GF-D8 (cell line): ENCODE data around the gene MID1.

Experiments
- DNase-seq: peaks from one replicate; lab custom pipeline; 2025; lab: John Stamatoyannopoulos, UW

The MID1 gene

GRCh38 chrX:10576777-10577447, 43.5 kb downstream of the MID1 start:
- no peak for DNase-seq

- no peak for DNase-seq
These were observed 44.2 kb downstream of the MID1 start for GRCh38 chrX:10576186-10576585.

- no peak for DNase-seq
These were observed 45.7 kb downstream of the MID1 start for GRCh38 chrX:10574663-10575062.

GRCh38 chrX:10571260-10571659, 49.1 kb downstream of the MID1 start:
- DNase-seq = no peak

GRCh38 chrX:10570601-10571000, 49.8 kb downstream of the MID1 start:
- DNase-seq = no peak

GRCh38 chrX:10569946-10570345, 50.4 kb downstream of the MID1 start:
- DNase-seq = no peak

- DNase-seq = no peak
These were observed 52.0 kb downstream of the MID1 start for GRCh38 chrX:10568428-10568827.

- DNase-seq = no peak
These were observed 53.2 kb downstream of the MID1 start for GRCh38 chrX:10567136-10567535.

- no peak for DNase-seq
These were observed 53.7 kb downstream of the MID1 start for GRCh38 chrX:10566716-10567097.

- DNase-seq = no peak
These were observed 55.9 kb downstream of the MID1 start for GRCh38 chrX:10564484-10564883.

GRCh38 chrX:10557166-10557565, 63.2 kb downstream of the MID1 start:
- no peak for DNase-seq

- DNase-seq = no peak
These were observed 64.0 kb downstream of the MID1 start for GRCh38 chrX:10556405-10556804.

GRCh38 chrX:10555846-10556245, 64.5 kb downstream of the MID1 start:
- DNase-seq = no peak

- no peak for DNase-seq
These were observed 65.6 kb downstream of the MID1 start for GRCh38 chrX:10554612-10555270.

- no peak for DNase-seq
These were observed 71.1 kb downstream of the MID1 start for GRCh38 chrX:10549280-10549679.

GRCh38 chrX:10548688-10549087, 71.7 kb downstream of the MID1 start:
- no peak for DNase-seq

GRCh38 chrX:10545882-10546281, 74.5 kb downstream of the MID1 start:
- DNase-seq = no peak

GRCh38 chrX:10542586-10542985, 77.8 kb downstream of the MID1 start:
- DNase-seq = no peak

GRCh38 chrX:10538831-10539230, 81.6 kb downstream of the MID1 start:
- DNase-seq = no peak

- no peak for DNase-seq
These were observed 83.1 kb downstream of the MID1 start for GRCh38 chrX:10537308-10537707.

- no peak for DNase-seq
These were observed 83.6 kb downstream of the MID1 start for GRCh38 chrX:10536744-10537143.

- no peak for DNase-seq
These were observed 85.8 kb downstream of the MID1 start for GRCh38 chrX:10534611-10535010.

- DNase-seq = no peak
These were observed 86.6 kb downstream of the MID1 start for GRCh38 chrX:10533696-10534365.
